Brain pericyte (primary cell): ENCODE results near the gene ACER2.

ENCODE experiments used
- DNase-seq: peaks from one replicate; pipeline ENCODE4 v3.0.0-alpha.2; 2012; ENCODE audit warnings: low read depth, low spot score

ACER2 gene

GRCh38 chr9:19486803-19487202 is 78.0 kb downstream of the ACER2 start:
- DNase-seq = no peak

DNA sequence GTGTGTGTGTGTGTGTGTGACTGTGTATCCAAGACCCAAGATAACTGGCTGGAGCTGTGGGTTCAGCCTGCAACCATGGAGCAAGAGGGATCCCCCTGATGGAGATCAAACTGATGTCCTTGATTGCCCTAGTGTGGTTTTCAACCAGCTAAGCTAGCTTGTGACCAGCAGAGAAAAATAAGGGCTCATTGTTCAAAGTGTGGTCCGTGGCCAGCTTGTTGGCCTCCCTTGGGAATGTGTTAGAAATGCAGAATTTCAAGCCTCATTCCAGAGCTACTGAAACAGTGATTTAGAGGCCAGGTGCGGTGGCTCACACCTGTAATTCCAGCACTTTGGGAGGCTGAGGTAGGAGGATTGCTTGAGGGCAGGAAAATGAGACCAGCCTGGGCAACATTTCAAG is 79.9 kb downstream of the ACER2 start:
- DNase-seq = no peak

DNA sequence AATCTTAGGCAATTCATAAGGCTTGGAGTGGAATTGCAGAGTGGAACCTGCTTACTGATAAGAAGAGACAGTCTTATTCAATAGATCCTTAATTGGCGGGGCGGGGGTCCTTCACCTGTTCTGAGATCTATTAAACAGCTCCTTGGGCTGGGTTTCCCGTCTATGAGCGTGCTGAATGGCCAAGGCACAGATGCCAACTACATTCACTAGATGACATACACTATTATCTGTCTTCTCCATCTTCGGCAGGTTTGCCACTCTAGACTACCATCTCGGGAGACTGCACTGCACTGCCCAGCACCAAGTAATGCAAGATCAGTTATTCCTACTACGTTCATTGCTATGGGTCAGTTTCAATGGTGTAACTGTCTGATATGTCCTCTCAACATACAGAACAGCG is 81.5 kb downstream of the ACER2 start:
- DNase-seq = no peak

GRCh38 chr9:19490828-19491227 is 82.0 kb downstream of the ACER2 start:
- DNase-seq = no peak

- no peak for DNase-seq
These were observed 84.0 kb downstream of the ACER2 start for GRCh38 chr9:19492775-19493173.

DNA sequence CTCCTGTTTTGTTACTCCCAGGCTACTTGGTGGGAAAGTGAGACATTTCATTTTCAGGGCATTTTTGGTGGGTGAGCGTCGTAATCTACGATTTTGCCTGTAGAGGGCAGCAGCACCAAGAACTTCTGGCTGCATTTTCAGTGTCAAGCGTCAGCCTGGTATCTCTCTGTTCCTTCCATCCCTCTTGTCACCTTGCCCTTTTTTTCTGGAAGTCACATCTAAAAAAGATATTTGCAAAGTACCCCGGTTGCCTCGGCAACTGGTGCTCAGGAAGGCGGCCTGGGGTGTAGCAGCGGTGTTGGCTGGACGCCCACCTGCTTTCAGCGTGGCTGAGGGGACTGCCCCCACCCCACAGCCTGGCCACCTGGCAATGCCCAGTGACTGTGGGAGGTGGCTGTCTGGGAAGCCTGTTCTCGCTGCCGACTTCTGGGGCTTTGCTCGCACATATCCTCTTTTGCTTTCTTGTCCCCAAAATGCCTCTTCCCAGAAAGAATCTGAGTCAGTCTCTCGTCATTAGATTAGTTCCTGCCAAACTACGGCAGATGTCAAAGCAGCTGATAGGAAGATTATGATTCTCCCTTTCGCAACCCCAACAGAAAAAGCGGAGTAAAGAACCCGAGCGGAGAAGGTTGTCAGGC is 84.5 kb downstream of the ACER2 start:
- no peak for DNase-seq

DNA sequence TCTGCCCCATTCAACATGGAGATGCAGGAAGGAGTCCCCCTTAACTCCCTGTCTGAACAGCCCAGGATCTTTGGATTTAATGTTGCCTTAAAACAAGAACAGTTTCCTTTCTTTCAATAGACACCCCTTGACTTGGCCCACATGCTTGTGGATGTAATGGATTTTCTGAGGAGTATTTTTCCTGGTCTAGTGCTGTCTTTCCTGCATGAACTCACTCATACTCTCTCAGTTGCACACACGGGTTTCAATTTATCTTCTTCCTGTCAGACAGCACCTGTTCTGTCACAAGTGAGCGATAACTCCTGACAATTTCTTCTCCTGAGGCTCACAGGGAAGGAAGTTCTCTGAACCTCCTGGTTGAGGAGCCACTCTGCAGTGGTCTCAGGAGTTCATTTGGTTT is 85.1 kb downstream of the ACER2 start:
- no peak for DNase-seq

- DNase-seq = no peak
These were observed 86.6 kb downstream of the ACER2 start for GRCh38 chr9:19495186-19496028.

DNA sequence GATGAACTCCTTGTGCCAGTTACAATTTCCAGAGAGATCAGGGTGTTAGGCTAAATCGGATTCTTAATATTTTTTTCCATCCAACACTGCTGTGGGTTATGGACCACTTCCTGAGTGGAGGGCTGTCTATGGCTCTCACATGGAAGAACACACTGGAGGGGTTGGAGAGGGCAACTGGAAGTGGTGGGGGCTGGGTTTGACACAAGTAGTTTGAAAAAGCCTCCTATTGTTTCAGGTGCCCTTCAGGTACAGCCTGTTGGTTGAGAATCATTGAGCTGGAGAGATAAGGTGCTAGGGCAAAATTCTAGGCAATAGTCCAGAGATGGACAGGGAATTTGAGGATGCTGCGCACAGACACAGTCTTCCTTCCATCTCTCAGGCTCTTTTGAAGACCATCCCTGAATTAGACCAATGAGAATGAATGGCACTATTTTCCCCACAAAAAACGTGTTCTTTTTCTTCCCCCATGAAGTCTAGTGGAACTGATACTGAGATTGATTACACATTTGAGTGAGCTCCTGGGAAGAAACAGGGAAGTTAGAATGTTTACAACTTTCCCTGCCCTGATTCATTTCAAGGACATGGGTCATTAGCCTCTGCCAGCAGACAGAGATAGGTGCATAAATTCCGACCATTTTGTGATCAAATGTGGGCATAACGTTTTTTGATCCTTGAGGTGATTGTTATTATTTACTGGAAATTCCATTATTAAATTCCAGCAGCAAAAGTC is 87.7 kb downstream of the ACER2 start:
- no peak for DNase-seq

DNA sequence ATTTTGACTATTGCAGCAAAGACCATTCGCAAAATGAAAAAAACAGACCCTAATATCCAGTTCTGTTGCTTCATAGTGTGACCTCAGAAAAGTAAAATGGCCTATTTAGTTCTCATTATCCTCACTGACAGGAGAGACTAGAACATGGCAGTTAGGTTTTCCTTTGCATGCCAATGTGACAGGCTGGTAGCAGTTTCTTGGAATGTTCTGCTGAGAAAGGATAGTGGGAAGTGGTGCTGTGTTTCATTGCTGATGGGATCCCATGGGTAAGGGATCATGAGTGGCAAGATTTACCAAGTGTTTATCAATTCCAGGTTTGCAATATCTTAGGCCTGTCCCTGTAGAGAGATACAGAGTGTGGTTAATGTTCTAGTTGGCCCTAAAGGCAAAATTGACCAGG is 88.5 kb downstream of the ACER2 start:
- no peak for DNase-seq

GRCh38 chr9:19498015-19498414 is 89.2 kb downstream of the ACER2 start:
- no peak for DNase-seq
